H1 (cell line): Measurements from ENCODE around the gene ANKRD50. TPM values are rescaled to one million over a fixed set of nuclear protein-coding genes. Genes with fewer than 3 reads are reported as not detected.

Source experiments
- CTCF ChIA-PET: fragments of 300-600 bp; sonication (Branson Sonifier 250); formaldehyde crosslinking; loops from one replicate; lab custom pipeline; 2021; ENCODE audit not compliant: partially characterized antibody; lab: Charles Lee
- POLR2A ChIA-PET: fragments of 300-600 bp; sonication (Branson Sonifier 250); formaldehyde crosslinking; loops from one replicate; lab custom pipeline; 2021; ENCODE audit warnings: inconsistent platforms; ENCODE audit not compliant: partially characterized antibody; lab: Charles Lee
- DNase-seq, 2 experiments: peaks; one replicate each; pipeline versions ENCODE4 v3.0.0 to v3.0.0-alpha.2; 2010 to 2022; ENCODE audit warnings: low spot score in 2 of 2, low read depth in 1 of 2, mixed read lengths in 1 of 2
- FAIRE-seq: peaks from 2 replicates; lab custom pipeline; 2011; peaks lifted over from hg19 to GRCh38; lab: Jason Lieb, UNC
- H2AFZ ChIP-seq: 2 replicates; pipeline ENCODE4 v1.8.1; 2012; ENCODE audit warnings: low read length, inconsistent platforms
- H2AK5ac ChIP-seq: 2 replicates; pipeline ENCODE4 v1.6.1; 2013; ENCODE audit warnings: low read depth, low read length
- H2BK120ac ChIP-seq: replicated peaks from 2 replicates; pipeline ENCODE3; 2013; ENCODE audit warnings: low read depth, low read length, inconsistent platforms
- H2BK12ac ChIP-seq: 2 replicates; pipeline ENCODE4 v1.6.1; 2013; ENCODE audit warnings: low read depth, low read length
- H2BK15ac ChIP-seq: 2 replicates; pipeline ENCODE4 v1.6.1; 2013; ENCODE audit warnings: low read length
- H2BK20ac ChIP-seq: 2 replicates; pipeline ENCODE4 v1.6.1; 2013; ENCODE audit warnings: low read length
- H2BK5ac ChIP-seq: 2 replicates; pipeline ENCODE4 v1.6.1; 2013; ENCODE audit warnings: low read depth, low read length
- H3K14ac ChIP-seq: 2 replicates; pipeline ENCODE4 v1.6.1; 2013; ENCODE audit warnings: inconsistent platforms; ENCODE audit not compliant: insufficient read length
- H3K18ac ChIP-seq: 2 replicates; pipeline ENCODE4 v1.6.1; 2013; ENCODE audit warnings: low read length; ENCODE audit errors: extremely low read depth
- H3K23ac ChIP-seq: 2 replicates; pipeline ENCODE4 v1.6.1; 2013; ENCODE audit warnings: inconsistent platforms; ENCODE audit not compliant: insufficient read length
- H3K23me2 ChIP-seq: 2 replicates; pipeline ENCODE4 v1.6.1; 2013; ENCODE audit warnings: low read depth, low read length
- H3K27ac ChIP-seq: 2 replicates; pipeline ENCODE4 v1.6.1; 2011; ENCODE audit warnings: low read depth, low read length, inconsistent platforms
- H3K27me3 ChIP-seq, 4 experiments: replicated peaks in 1 of 4; 1 replicate in 1 of 4; 2 replicates in 3 of 4; pipeline versions ENCODE4 v1.6.1 to v1.8.1; 2011 to 2013; ENCODE audit warnings: low read length in 3 of 4, mild to moderate bottlenecking in 3 of 4, inconsistent platforms in 2 of 4, mixed read lengths in 2 of 4, moderate library complexity in 1 of 4; ENCODE audit not compliant: control insufficient read depth in 3 of 4, insufficient read depth in 3 of 4; ENCODE audit errors: extremely low read depth in 1 of 4
- H3K36me3 ChIP-seq, 4 experiments: 2 replicates each; pipeline versions ENCODE4 v1.6.1 to v1.8.1; 2011 to 2013; ENCODE audit warnings: mild to moderate bottlenecking in 4 of 4, low read length in 3 of 4, moderate library complexity in 2 of 4, control low read depth in 1 of 4, inconsistent platforms in 1 of 4; ENCODE audit not compliant: insufficient read depth in 4 of 4, control insufficient read depth in 2 of 4
- H3K4ac ChIP-seq: replicated peaks from 2 replicates; pipeline ENCODE3; 2013; ENCODE audit warnings: low read length, low read depth, mixed read lengths, inconsistent platforms; ENCODE audit not compliant: insufficient read length
- H3K4me1 ChIP-seq, 4 experiments: replicated peaks in 1 of 4; 1 replicate in 1 of 4; 2 replicates in 3 of 4; pipeline versions ENCODE4 v1.6.1 to v1.8.1; 2011 to 2013; ENCODE audit warnings: low read length in 3 of 4, inconsistent platforms in 2 of 4, mixed read lengths in 1 of 4; ENCODE audit not compliant: insufficient read depth in 4 of 4, control insufficient read depth in 3 of 4
- H3K4me2 ChIP-seq, 2 experiments: 2 replicates each; pipeline versions ENCODE4 v1.6.1 to v1.8.1; 2011 to 2013; ENCODE audit warnings: low read depth in 2 of 2, low read length in 2 of 2, control low read depth in 1 of 2, inconsistent platforms in 1 of 2, mild to moderate bottlenecking in 1 of 2; ENCODE audit not compliant: insufficient read depth in 1 of 2
- H3K4me3 ChIP-seq, 4 experiments: fragments of 200-600, 300-600 bp in 1 of 4; sonication (generic), shearing (Covaris generic), sonication (Bioruptor Twin) in 1 of 4; 2 replicates each; pipeline versions ENCODE4 v1.5.1 to v1.8.1; 2011 to 2016; ENCODE audit warnings: low read length in 4 of 4, low read depth in 3 of 4, control low read depth in 2 of 4, inconsistent platforms in 2 of 4, mild to moderate bottlenecking in 2 of 4, mixed read lengths in 1 of 4, moderate library complexity in 1 of 4; ENCODE audit not compliant: insufficient read depth in 2 of 4; ENCODE audit errors: extremely low read depth in 1 of 4
- H3K56ac ChIP-seq: replicated peaks from 2 replicates; pipeline ENCODE3; 2013; ENCODE audit warnings: low read depth, mild to moderate bottlenecking, mixed read lengths, low read length, inconsistent platforms; ENCODE audit not compliant: insufficient read length
- H3K79me1 ChIP-seq: 2 replicates; pipeline ENCODE4 v1.6.1; 2013; ENCODE audit warnings: low read depth, low read length, control low read depth
- H3K79me2 ChIP-seq, 2 experiments: 2 replicates each; pipeline versions ENCODE4 v1.6.1 to v1.8.1; 2012 to 2013; ENCODE audit warnings: low read length in 2 of 2, mild to moderate bottlenecking in 2 of 2, inconsistent platforms in 1 of 2; ENCODE audit not compliant: insufficient read depth in 2 of 2, control insufficient read depth in 1 of 2
- H3K9ac ChIP-seq, 4 experiments: replicated peaks in 1 of 4; 1 replicate in 1 of 4; 2 replicates in 3 of 4; pipeline versions ENCODE4 v1.6.1 to v1.8.1; 2011 to 2013; ENCODE audit warnings: low read depth in 3 of 4, low read length in 3 of 4, control low read depth in 2 of 4, mild to moderate bottlenecking in 2 of 4, moderate library complexity in 2 of 4, inconsistent platforms in 1 of 4; ENCODE audit errors: extremely low read depth in 1 of 4
- H3K9me3 ChIP-seq, 2 experiments: 2 replicates each; pipeline versions ENCODE4 v1.6.1 to v1.8.1; 2012 to 2013; ENCODE audit warnings: mild to moderate bottlenecking in 2 of 2, moderate library complexity in 2 of 2, control low read depth in 1 of 2, inconsistent platforms in 1 of 2, low read depth in 1 of 2, low read length in 1 of 2, mixed read lengths in 1 of 2; ENCODE audit not compliant: insufficient read depth in 2 of 2
- H4K20me1 ChIP-seq, 2 experiments: replicated peaks in 1 of 2; 2 replicates each; pipeline versions ENCODE3 to v1.8.1; 2011 to 2013; ENCODE audit warnings: inconsistent platforms in 2 of 2, low read length in 2 of 2, mild to moderate bottlenecking in 1 of 2; ENCODE audit not compliant: insufficient read depth in 2 of 2, control insufficient read depth in 1 of 2
- H4K5ac ChIP-seq: 2 replicates; pipeline ENCODE4 v1.6.1; 2013; ENCODE audit warnings: low read length, low read depth, mixed read lengths, inconsistent platforms; ENCODE audit not compliant: insufficient read length
- H4K8ac ChIP-seq: 2 replicates; pipeline ENCODE4 v1.8.0; 2013; ENCODE audit warnings: mild to moderate bottlenecking, moderate library complexity, low read length, inconsistent platforms; ENCODE audit not compliant: insufficient read depth; ENCODE audit errors: extremely low read depth
- H4K91ac ChIP-seq: replicated peaks from 2 replicates; pipeline ENCODE3; 2013; ENCODE audit warnings: low read length, mixed read lengths, inconsistent platforms; ENCODE audit not compliant: insufficient read length
- ASH2L ChIP-seq: fragments of 200-600, 300-600 bp; sonication (generic); IDR thresholded peaks from one replicate; pipeline ENCODE4 v1.7.1; 2017; ENCODE audit warnings: low read length
- BACH1 ChIP-seq: IDR thresholded peaks from 2 replicates; pipeline ENCODE4 v1.6.1; 2012; ENCODE audit warnings: low read length, improper control_type of control experiment
- CEBPB ChIP-seq: IDR thresholded peaks from 2 replicates; pipeline ENCODE4 v1.6.1; 2012; ENCODE audit warnings: low read depth, low read length
- GABPA ChIP-seq: IDR thresholded peaks from 2 replicates; pipeline ENCODE4 v1.6.1; 2011; ENCODE audit warnings: mild to moderate bottlenecking, low read length, moderate library complexity, borderline replicate concordance; ENCODE audit not compliant: insufficient read depth
- NRF1 ChIP-seq: IDR thresholded peaks from 2 replicates; pipeline ENCODE4 v1.6.1; 2011; ENCODE audit warnings: mild to moderate bottlenecking, low read depth, low read length, improper control_type of control experiment
- POLR2AphosphoS5 ChIP-seq: IDR thresholded peaks from 2 replicates; pipeline ENCODE4 v1.6.1; 2011; ENCODE audit warnings: low read depth, low read length
- RNF2 ChIP-seq: fragments of 200-900, 300-1000 bp; sonication (generic); IDR thresholded peaks from 2 replicates; pipeline ENCODE4 v1.7.1; 2016; ENCODE audit warnings: borderline replicate concordance, low read depth, mild to moderate bottlenecking, antibody characterized with exemption, low read length; ENCODE audit not compliant: poor library complexity, severe bottlenecking; ENCODE audit errors: missing control alignments
- SP2 ChIP-seq: IDR thresholded peaks from 2 replicates; pipeline ENCODE4 v1.6.1; 2012; ENCODE audit warnings: mild to moderate bottlenecking, low read length, inconsistent platforms
- TBP ChIP-seq: IDR thresholded peaks from 2 replicates; pipeline ENCODE4 v1.6.1; 2011; ENCODE audit warnings: low read depth, low read length, improper control_type of control experiment
- polyA plus RNA-seq, 7 experiments: library from polyadenylated mRNA; depleted of rRNA in 3 of 7; stranded (reverse) in 5 of 7; unstranded in 2 of 7; fragments of >200 nt in 5 of 7; fragments of 200-250 nt in 2 of 7; gene quantifications; 1 replicate in 5 of 7; 2 replicates in 1 of 7; 4 replicates in 1 of 7; pipeline versions ENCODE4 v1.2.1 to v1.2.3, GENCODE V29; 2011 to 2013; ENCODE audit warnings: missing spikeins in 2 of 7, mixed read lengths in 2 of 7
- total RNA-seq: library from RNA; stranded (reverse); fragmentation: NEBNext Ultra II Directional; extraction: Animal tissue kit (Norgen Biotek cat#: 25700); gene quantifications from 2 replicates; pipeline ENCODE4 v1.2.1, GENCODE V29; 2021
- TF ChIP-seq, protein P1 (sequence below): IDR thresholded peaks from 2 replicates; pipeline ENCODE4 v1.6.1; 2012; ENCODE audit warnings: inconsistent platforms
- TF ChIP-seq, protein P2 (sequence below), 3 experiments: IDR thresholded peaks; 1 replicate in 2 of 3; 2 replicates in 1 of 3; pipeline versions ENCODE4 v1.5.1 to v1.6.1; 2011; ENCODE audit warnings: low read length in 3 of 3, mild to moderate bottlenecking in 3 of 3, inconsistent platforms in 2 of 3, low read depth in 1 of 3, moderate library complexity in 1 of 3; ENCODE audit not compliant: insufficient read depth in 1 of 3; ENCODE audit errors: control extremely low read depth in 1 of 3

The ANKRD50 gene
- total and polyA plus RNA-seq, 2 of the 8 experiments (the other 6 are each of a cell fraction or from before 2014, with no cell fraction given) = 8.5 to 25.0 TPM

DNA sequence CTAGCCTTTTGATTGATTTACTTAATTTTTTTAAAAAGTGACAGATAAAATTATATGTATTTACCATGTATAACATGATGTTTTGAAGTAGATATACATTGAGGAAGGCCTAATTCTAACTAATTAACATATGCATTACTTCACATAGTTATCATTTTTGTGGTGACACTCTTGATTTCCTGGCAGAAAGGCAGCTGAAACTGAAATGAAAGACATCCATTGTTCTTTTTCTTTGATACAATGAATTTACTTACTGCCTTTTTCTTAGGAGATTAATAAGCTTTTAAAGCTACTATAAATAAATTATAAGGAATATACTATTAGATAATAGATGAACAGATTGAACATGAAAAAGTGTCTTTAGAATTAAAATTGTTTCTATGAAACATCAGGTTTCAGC, 26.7 kb downstream of the ANKRD50 start:
- Histone ChIP-seq H3K9me3 (no peaks in the 10 kb centered on the region; a peak in 1 of 4 replicates), H2BK15ac (no peak overlapping the region), H2BK12ac (no peak overlapping the region), H3K4ac (no peak overlapping the region), H2AFZ (no peak overlapping the region), H3K56ac (no peak overlapping the region), H3K79me1 (peaks cover 2% of the 10 kb centered on the region; the same call in 1 of the 2 replicates), H3K14ac (no peak overlapping the region), H4K91ac (no peak overlapping the region), H3K18ac (no peak overlapping the region), H3K36me3 (peaks cover 0 to 16% (median 1%) of the 10 kb centered on the region in 4 experiments; a peak in 4 of 8 replicates), H3K9ac (no peak overlapping the region), H3K27me3 (no peaks in the 10 kb centered on the region), H2AK5ac (no peak overlapping the region), H3K27ac (no peak overlapping the region), H3K79me2 (peaks cover 0 to 97% of the 10 kb centered on the region in 2 experiments; a peak in 2 of 4 replicates), H4K20me1 (peaks cover 2 to 3% of the 10 kb centered on the region in 2 experiments), H2BK5ac (no peak overlapping the region), H2BK120ac (no peak overlapping the region), H2BK20ac (no peak overlapping the region), H3K4me2 (peak overlapping the region; percentile 48 to 52; a peak in 2 of 4 replicates), H4K5ac (no peak overlapping the region), H3K4me3 (no peak overlapping the region; a peak in 1 of 8 replicates), H3K23ac (no peak overlapping the region), H4K8ac (no peak overlapping the region), H3K23me2 (no peaks in the 10 kb centered on the region; the same call in 1 of the 2 replicates), H3K4me1 (peaks cover 0 to 13% (median 7%) of the 10 kb centered on the region in 4 experiments; a peak in 4 of 7 replicates)
- no peak for FAIRE-seq
- ChIA-PET POLR2A (interaction anchor here (1.0 to 1.4 kb wide), 2 partner anchors 9 to 26 kb away, joined by 3 to 5 read pairs; partner anchors contain the start of gene ANKRD50), CTCF (interaction anchor here (1.2 to 1.5 kb wide), 5 partner anchors 22 to 598 kb away, joined by 3 to 4 read pairs (median 3); no protein-coding TSS in a partner anchor)
- no peak for DNase-seq
- TF ChIP-seq, protein P1, sequence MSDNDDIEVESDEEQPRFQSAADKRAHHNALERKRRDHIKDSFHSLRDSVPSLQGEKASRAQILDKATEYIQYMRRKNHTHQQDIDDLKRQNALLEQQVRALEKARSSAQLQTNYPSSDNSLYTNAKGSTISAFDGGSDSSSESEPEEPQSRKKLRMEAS = no peak
- TF ChIP-seq, protein P2, sequence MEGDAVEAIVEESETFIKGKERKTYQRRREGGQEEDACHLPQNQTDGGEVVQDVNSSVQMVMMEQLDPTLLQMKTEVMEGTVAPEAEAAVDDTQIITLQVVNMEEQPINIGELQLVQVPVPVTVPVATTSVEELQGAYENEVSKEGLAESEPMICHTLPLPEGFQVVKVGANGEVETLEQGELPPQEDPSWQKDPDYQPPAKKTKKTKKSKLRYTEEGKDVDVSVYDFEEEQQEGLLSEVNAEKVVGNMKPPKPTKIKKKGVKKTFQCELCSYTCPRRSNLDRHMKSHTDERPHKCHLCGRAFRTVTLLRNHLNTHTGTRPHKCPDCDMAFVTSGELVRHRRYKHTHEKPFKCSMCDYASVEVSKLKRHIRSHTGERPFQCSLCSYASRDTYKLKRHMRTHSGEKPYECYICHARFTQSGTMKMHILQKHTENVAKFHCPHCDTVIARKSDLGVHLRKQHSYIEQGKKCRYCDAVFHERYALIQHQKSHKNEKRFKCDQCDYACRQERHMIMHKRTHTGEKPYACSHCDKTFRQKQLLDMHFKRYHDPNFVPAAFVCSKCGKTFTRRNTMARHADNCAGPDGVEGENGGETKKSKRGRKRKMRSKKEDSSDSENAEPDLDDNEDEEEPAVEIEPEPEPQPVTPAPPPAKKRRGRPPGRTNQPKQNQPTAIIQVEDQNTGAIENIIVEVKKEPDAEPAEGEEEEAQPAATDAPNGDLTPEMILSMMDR (IDR thresholded peaks at IDR 0.05; ENCODE audit: control extremely low read depth in 1 of 3, insufficient read depth in 1 of 3, low read depth in 1 of 3, low read length in 3 of 3) = no peak
- TF ChIP-seq ASH2L = no peak
- no peak for TF ChIP-seq TBP
- TF ChIP-seq NRF1 = no peak
- no peak for TF ChIP-seq GABPA
- no peak for TF ChIP-seq POLR2AphosphoS5
- TF ChIP-seq SP2 = no peak
- no peak for TF ChIP-seq RNF2
- no peak for TF ChIP-seq BACH1
- no peak for TF ChIP-seq CEBPB
